ENCODE data around the gene LYSMD2. TPM values are rescaled to one million over a fixed set of nuclear protein-coding genes. Genes with fewer than 3 reads are reported as not detected.

The LYSMD2 gene
- total RNA-seq, 1 donor from 2014 or later: 48.6 TPM

GRCh38 chr15:51732646-51733045 is 4.8 kb downstream of the LYSMD2 start:
- no peak for ATAC-seq (ENCODE audit: low read depth)
- Mint-ChIP-seq H3K27me3 (no peaks in the 10 kb centered on the region), H3K9me3 (no peaks in the 10 kb centered on the region), H3K27ac (peak overlapping the region; percentile 93), H3K4me3 (peak overlapping the region; percentile 80), H3K4me1 (peaks cover 84% of the 10 kb centered on the region), H3K36me3 (ENCODE audit: low read depth) (peaks cover 49% of the 10 kb centered on the region)
- ChIA-PET POLR2A (interaction anchor here (0.6 to 2.9 kb wide), 8 partner anchors 15 to 97 kb away, joined by 3 to 15 read pairs (median 4); partner anchors contain the start of genes TMOD2 and TMOD3), CTCF (interaction anchor here (0.5 to 5.7 kb wide), 3 partner anchors 44 to 767 kb away, joined by 4 to 36 read pairs (median 35); no protein-coding TSS in a partner anchor)
- no peak for DNase-seq
- TF ChIP-seq, protein P1, sequence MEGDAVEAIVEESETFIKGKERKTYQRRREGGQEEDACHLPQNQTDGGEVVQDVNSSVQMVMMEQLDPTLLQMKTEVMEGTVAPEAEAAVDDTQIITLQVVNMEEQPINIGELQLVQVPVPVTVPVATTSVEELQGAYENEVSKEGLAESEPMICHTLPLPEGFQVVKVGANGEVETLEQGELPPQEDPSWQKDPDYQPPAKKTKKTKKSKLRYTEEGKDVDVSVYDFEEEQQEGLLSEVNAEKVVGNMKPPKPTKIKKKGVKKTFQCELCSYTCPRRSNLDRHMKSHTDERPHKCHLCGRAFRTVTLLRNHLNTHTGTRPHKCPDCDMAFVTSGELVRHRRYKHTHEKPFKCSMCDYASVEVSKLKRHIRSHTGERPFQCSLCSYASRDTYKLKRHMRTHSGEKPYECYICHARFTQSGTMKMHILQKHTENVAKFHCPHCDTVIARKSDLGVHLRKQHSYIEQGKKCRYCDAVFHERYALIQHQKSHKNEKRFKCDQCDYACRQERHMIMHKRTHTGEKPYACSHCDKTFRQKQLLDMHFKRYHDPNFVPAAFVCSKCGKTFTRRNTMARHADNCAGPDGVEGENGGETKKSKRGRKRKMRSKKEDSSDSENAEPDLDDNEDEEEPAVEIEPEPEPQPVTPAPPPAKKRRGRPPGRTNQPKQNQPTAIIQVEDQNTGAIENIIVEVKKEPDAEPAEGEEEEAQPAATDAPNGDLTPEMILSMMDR (IDR thresholded peaks at IDR 0.05): no peak
- intact Hi-C loops (cut with micrococcal nuclease): loop anchor here (5.0 to 10.0 kb wide), 2 partner anchors 950 to 1378 kb away; partner anchors contain the start of gene GABPB1

DNA sequence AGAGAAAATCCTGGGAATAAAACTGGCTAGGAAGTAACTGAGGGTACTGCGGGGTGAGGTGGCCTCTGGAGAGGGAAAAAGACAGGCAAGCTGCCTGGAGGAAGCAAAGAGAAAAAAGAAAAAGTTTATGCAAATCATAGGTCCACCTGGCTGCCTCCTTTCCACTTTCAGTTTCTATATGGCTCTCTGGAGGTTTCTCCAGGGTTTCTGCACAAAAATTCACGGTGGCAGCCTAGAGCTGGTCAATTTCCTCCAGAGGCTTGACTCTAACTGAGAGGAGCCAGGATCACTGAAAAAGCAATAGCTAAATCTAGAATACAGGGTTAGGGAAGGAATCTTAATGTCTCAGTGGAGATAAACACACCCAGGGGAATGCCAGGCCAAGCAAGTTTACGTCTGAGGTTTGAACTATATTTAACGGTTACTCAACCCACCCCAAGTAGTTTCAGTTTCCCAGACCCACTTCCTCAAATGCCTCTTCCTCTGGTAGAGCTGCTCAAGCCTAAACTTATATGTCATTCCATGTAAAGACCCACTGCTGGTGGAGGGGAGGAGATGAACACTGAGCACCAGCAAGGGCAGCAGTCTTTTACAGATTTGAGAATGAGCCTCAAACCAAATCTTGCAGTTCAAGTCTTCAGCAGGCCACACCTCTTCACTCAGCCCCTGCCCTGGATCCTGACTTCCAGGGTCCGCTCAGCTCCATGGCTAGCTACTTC is 5.7 kb downstream of the LYSMD2 start:
- ATAC-seq (ENCODE audit: low read depth) (peak; percentile 61), DNase-seq (peak; percentile 44)
- POLR2A ChIA-PET: interaction anchor here (0.6 to 2.9 kb wide), 11 partner anchors 16 to 99 kb away, joined by 3 to 15 read pairs (median 5); partner anchors contain the start of genes TMOD2 and TMOD3
- CTCF ChIA-PET: interaction anchor here (0.5 to 5.7 kb wide), 4 partner anchors 20 to 766 kb away, joined by 3 to 36 read pairs (median 20); partner anchors contain the start of gene TMOD2
- TF ChIP-seq, protein P1 (IDR thresholded peaks at IDR 0.05): no peak
- H3K4me3 Mint-ChIP-seq: peak overlapping the region; percentile 80
- intact Hi-C loops (cut with micrococcal nuclease): loop anchor here (1.0 to 10.0 kb wide), 4 partner anchors 21 to 1377 kb away; partner anchors contain the start of gene GABPB1
- H3K9me3 Mint-ChIP-seq: no peaks in the 10 kb centered on the region
- H3K27ac Mint-ChIP-seq: peak overlapping the region; percentile 93
- H3K36me3 Mint-ChIP-seq (ENCODE audit: low read depth): peaks cover 49% of the 10 kb centered on the region
- H3K27me3 Mint-ChIP-seq: no peaks in the 10 kb centered on the region
- peaks cover 94% of the 10 kb centered on the region for H3K4me1 Mint-ChIP-seq

GRCh38 chr15:51727141-51727897 is 10.1 kb downstream of the LYSMD2 start:
- H3K27me3 Mint-ChIP-seq: no peaks in the 10 kb centered on the region
- ChIA-PET POLR2A (interaction anchor here (3.3 kb wide), 1 partner anchor 10 kb away, joined by 31 read pairs; the partner anchor contains the start of gene LYSMD2), CTCF (interaction anchor here (1.0 to 3.2 kb wide), 4 partner anchors 10 to 352 kb away, joined by 3 to 24 read pairs (median 10); partner anchors contain the start of gene LYSMD2)
- peaks cover 44% of the 10 kb centered on the region for H3K36me3 Mint-ChIP-seq (ENCODE audit: low read depth)
- no peak overlapping the region for H3K4me3 Mint-ChIP-seq
- TF ChIP-seq, protein P1 (IDR thresholded peaks at IDR 0.05): no peak
- intact Hi-C loops (cut with micrococcal nuclease): loop anchor here (2.0 to 5.0 kb wide), 2 partner anchors 45 to 77 kb away; partner anchors contain the start of gene SCG3
- DNase-seq (no peak), ATAC-seq (ENCODE audit: low read depth) (peak; percentile 16)
- H3K9me3 Mint-ChIP-seq: no peaks in the 10 kb centered on the region
- H3K4me1 Mint-ChIP-seq: peaks cover 78% of the 10 kb centered on the region
- H3K27ac Mint-ChIP-seq: peak overlapping the region; percentile 51

- Mint-ChIP-seq H3K27me3 (no peaks in the 10 kb centered on the region), H3K9me3 (no peaks in the 10 kb centered on the region), H3K4me3 (peak overlapping the region; percentile 52), H3K4me1 (peaks cover 74% of the 10 kb centered on the region), H3K36me3 (ENCODE audit: low read depth) (peaks cover 47% of the 10 kb centered on the region), H3K27ac (peak overlapping the region; percentile 59)
- intact Hi-C loops (cut with micrococcal nuclease): loop anchor here (1.0 to 5.0 kb wide), 5 partner anchors 9 to 76 kb away; partner anchors contain the start of genes SCG3 and TMOD2
- TF ChIP-seq, protein P1 (IDR thresholded peaks at IDR 0.05): no peak
- POLR2A ChIA-PET: interaction anchor here (0.5 to 3.3 kb wide), 2 partner anchors 11 to 1027 kb away, joined by 9 to 31 read pairs; partner anchors contain the start of gene LYSMD2
- CTCF ChIA-PET: interaction anchor here (1.4 to 3.2 kb wide), 3 partner anchors 11 to 77 kb away, joined by 7 to 24 read pairs (median 17); partner anchors contain the start of gene LYSMD2
- ATAC-seq (ENCODE audit: low read depth) (peak; percentile 97), DNase-seq (no peak)
Measured at GRCh38 chr15:51726302-51727073, 11.0 kb downstream of the LYSMD2 start.

All from activated B cell treated with CpG ODN at 0.5 μM for 24 hours (primary cell).